Caco-2 (cell line): ENCODE measurements around the gene ZNF491. TPM values are rescaled to one million over a fixed set of nuclear protein-coding genes. Genes with fewer than 3 reads are reported as not detected.

ENCODE experiments used
- BruUV-seq: library from RNA; stranded (reverse); fragments of 400-500 nt; replicated peaks from 2 replicates; lab custom pipeline; 2021; lab: Mats Ljungman, UMichigan
- CTCF ChIA-PET: fragments of 300-600 bp; sonication (Branson Sonifier 250); formaldehyde crosslinking; loops from one replicate; lab custom pipeline; 2022; ENCODE audit warnings: antibody characterized with exemption; lab: Charles Lee
- POLR2A ChIA-PET: fragments of 300-600 bp; sonication (Branson Sonifier 250); formaldehyde crosslinking; loops from one replicate; lab custom pipeline; 2022; ENCODE audit warnings: antibody characterized with exemption; lab: Charles Lee
- DNase-seq, 2 experiments: peaks; one replicate each; pipeline versions ENCODE4 v3.0.0 to v3.0.0-alpha.2; 2020 to 2022
- H3K27me3 ChIP-seq: replicated peaks from 2 replicates; pipeline ENCODE4 v1.6.0; 2011; ENCODE audit warnings: low read length; ENCODE audit not compliant: control insufficient read depth, insufficient read depth
- H3K36me3 ChIP-seq: 2 replicates; pipeline ENCODE4 v1.5.1; 2011; ENCODE audit warnings: low read length; ENCODE audit not compliant: control insufficient read depth, insufficient read depth
- H3K4me1 ChIP-seq: fragments of 250-450 bp; sonication (Bioruptor Pico); 2 replicates; pipeline ENCODE4 v1.5.1; 2020; ENCODE audit warnings: mild to moderate bottlenecking
- H3K4me3 ChIP-seq: 2 replicates; pipeline ENCODE4 v1.5.1; 2011; ENCODE audit warnings: low read depth, mild to moderate bottlenecking, control low read depth, low read length
- H3K9me3 ChIP-seq: fragments of 250-450 bp; sonication (Bioruptor Pico); 2 replicates; pipeline ENCODE4 v1.5.1; 2020; ENCODE audit warnings: mild to moderate bottlenecking, moderate library complexity
- H3K27ac Mint-ChIP-seq: one replicate; pipeline ENCODE4 v1.8.0; 2022; ENCODE audit warnings: mixed read lengths; ENCODE audit not compliant: unreplicated experiment
- H3K27me3 Mint-ChIP-seq: one replicate; pipeline ENCODE4 v1.8.0; 2022; ENCODE audit warnings: mixed read lengths; ENCODE audit not compliant: insufficient read depth, unreplicated experiment
- H3K36me3 Mint-ChIP-seq: one replicate; pipeline ENCODE4 v1.8.0; 2022; ENCODE audit warnings: mild to moderate bottlenecking, mixed read lengths; ENCODE audit not compliant: insufficient read depth, unreplicated experiment
- H3K4me1 Mint-ChIP-seq: one replicate; pipeline ENCODE4 v1.8.0; 2022; ENCODE audit warnings: low read depth, mixed read lengths; ENCODE audit not compliant: unreplicated experiment
- H3K4me3 Mint-ChIP-seq: one replicate; pipeline ENCODE4 v1.8.0; 2022; ENCODE audit warnings: mild to moderate bottlenecking, moderate library complexity, mixed read lengths; ENCODE audit not compliant: unreplicated experiment
- H3K9me3 Mint-ChIP-seq: one replicate; pipeline ENCODE4 v1.8.0; 2022; ENCODE audit warnings: mixed read lengths; ENCODE audit not compliant: unreplicated experiment
- intact Hi-C: fragments of 100-400 bp; cut with micrococcal nuclease; formaldehyde crosslinking; loops from one replicate; pipeline ENCODE4 v1.10.0; 2022; ENCODE audit not compliant: unreplicated experiment
- total RNA-seq: library from RNA; stranded (reverse); gene quantifications from 2 replicates; pipeline ENCODE4 v1.2.3, GENCODE V29; 2022
- TF ChIP-seq, protein P1 (sequence below), 2 experiments: fragments of 200-600 bp in 1 of 2; IDR thresholded peaks; 1 replicate in 1 of 2; 2 replicates in 1 of 2; pipeline versions ENCODE4 v1.5.1 to v1.8.0; 2011 to 2022; ENCODE audit warnings: antibody characterized with exemption in 1 of 2, control low read depth in 1 of 2, inconsistent platforms in 1 of 2, low read depth in 1 of 2, low read length in 1 of 2, mild to moderate bottlenecking in 1 of 2, moderate library complexity in 1 of 2; ENCODE audit not compliant: insufficient read depth in 1 of 2, severe bottlenecking in 1 of 2, unreplicated experiment in 1 of 2

The ZNF491 gene
- total RNA-seq, 1 experiment from 2014 or later = 0.20 TPM

DNA sequence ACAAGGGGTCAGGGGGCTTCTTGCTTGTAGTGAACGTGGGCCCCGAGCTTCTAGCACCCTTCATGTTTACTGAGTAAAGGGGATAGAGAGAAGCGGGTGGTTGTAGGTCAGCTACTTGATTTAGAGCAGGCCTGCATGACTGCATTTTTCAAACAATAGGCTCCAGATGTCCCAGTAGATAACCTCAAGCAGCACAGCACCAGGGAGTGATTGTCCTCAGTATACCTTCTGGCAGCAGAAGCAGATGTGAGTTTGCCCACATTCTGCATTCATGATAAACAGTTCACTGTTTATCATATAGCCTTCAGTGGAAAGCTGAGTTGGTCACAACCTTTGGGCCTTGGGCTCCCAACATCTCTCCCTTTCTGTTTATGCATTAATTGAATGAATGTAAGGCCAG lies 55.0 kb downstream of the ZNF491 start:
- Mint-ChIP-seq H3K36me3 (peaks cover 12% of the 10 kb centered on the region), H3K4me1 (peaks cover 14% of the 10 kb centered on the region), H3K27ac (no peak overlapping the region), H3K9me3 (peaks cover 19% of the 10 kb centered on the region), H3K4me3 (no peak overlapping the region), H3K27me3 (no peaks in the 10 kb centered on the region)
- CTCF ChIA-PET = no interaction called here
- Histone ChIP-seq H3K9me3 (0 out of 2 replicates have a peak, but pooled peaks cover 2% of the 10 kb centered on the region), H3K4me3 (no peak overlapping the region), H3K27me3 (no peaks in the 10 kb centered on the region), H3K4me1 (no peaks in the 10 kb centered on the region), H3K36me3 (no peaks in the 10 kb centered on the region)
- BruUV-seq = no TSS peak
- intact Hi-C loops = no loop called here
- POLR2A ChIA-PET = no interaction called here
- no peak for DNase-seq
- TF ChIP-seq, protein P1, sequence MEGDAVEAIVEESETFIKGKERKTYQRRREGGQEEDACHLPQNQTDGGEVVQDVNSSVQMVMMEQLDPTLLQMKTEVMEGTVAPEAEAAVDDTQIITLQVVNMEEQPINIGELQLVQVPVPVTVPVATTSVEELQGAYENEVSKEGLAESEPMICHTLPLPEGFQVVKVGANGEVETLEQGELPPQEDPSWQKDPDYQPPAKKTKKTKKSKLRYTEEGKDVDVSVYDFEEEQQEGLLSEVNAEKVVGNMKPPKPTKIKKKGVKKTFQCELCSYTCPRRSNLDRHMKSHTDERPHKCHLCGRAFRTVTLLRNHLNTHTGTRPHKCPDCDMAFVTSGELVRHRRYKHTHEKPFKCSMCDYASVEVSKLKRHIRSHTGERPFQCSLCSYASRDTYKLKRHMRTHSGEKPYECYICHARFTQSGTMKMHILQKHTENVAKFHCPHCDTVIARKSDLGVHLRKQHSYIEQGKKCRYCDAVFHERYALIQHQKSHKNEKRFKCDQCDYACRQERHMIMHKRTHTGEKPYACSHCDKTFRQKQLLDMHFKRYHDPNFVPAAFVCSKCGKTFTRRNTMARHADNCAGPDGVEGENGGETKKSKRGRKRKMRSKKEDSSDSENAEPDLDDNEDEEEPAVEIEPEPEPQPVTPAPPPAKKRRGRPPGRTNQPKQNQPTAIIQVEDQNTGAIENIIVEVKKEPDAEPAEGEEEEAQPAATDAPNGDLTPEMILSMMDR (IDR thresholded peaks at IDR 0.05; ENCODE audit: insufficient read depth in 1 of 2, low read depth in 1 of 2, low read length in 1 of 2, severe bottlenecking in 1 of 2, unreplicated experiment in 1 of 2) = no peak

DNA sequence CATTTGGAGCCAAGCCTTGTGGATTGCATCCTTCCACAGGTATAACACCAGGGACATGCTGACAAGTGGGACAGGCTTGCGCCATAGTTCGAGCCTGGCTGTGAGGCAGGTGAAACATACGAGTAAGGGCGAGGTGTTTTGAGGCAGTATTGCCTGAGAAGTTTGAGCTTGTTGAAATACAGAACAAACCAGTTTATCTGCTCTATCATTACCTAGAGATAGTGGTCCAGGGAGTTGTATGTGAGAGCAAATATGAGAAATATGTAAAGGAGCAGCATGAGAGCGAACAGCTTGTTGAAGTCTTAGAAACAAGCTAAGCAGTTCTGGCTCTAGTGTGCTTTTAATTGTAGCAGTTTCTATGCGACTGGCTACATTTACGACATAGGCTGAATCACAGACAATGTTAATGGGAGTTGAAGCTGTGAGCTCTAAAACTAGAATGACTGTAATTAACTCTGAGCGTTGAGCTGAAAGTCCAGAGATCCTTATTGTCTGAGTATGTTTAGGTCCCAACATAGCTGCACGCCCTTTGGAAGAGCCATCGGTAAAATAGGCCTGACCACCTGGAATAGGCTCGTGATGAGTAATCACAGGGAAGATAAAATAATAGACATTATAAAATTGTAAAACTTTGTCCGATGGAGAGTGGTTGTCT lies 58.4 kb downstream of the ZNF491 start:
- H3K36me3 Mint-ChIP-seq = peaks cover 7% of the 10 kb centered on the region
- peaks cover 40% of the 10 kb centered on the region for H3K9me3 Mint-ChIP-seq
- H3K27me3 Mint-ChIP-seq = no peaks in the 10 kb centered on the region
- ChIA-PET CTCF (interaction anchor here (0.6 to 1.6 kb wide), 3 partner anchors 45 to 59 kb away, joined by 3 to 8 read pairs (median 6); partner anchors contain the start of gene ZNF491), POLR2A (interaction anchor here (0.5 kb wide), 1 partner anchor 433 kb away, joined by 13 read pairs; no protein-coding TSS in a partner anchor)
- TF ChIP-seq, protein P1 (IDR thresholded peaks at IDR 0.05; ENCODE audit: insufficient read depth in 1 of 2, low read depth in 1 of 2, low read length in 1 of 2, severe bottlenecking in 1 of 2, unreplicated experiment in 1 of 2) = no peak
- Histone ChIP-seq H3K9me3 (no peaks in the 10 kb centered on the region), H3K4me1 (no peaks in the 10 kb centered on the region), H3K27me3 (no peaks in the 10 kb centered on the region), H3K4me3 (no peak overlapping the region), H3K36me3 (no peaks in the 10 kb centered on the region)
- DNase-seq = peak; percentile 36 to 45
- no peak overlapping the region for H3K4me3 Mint-ChIP-seq
- peaks cover 14% of the 10 kb centered on the region for H3K4me1 Mint-ChIP-seq
- intact Hi-C loops = no loop called here
- BruUV-seq = no TSS peak
- no peak overlapping the region for H3K27ac Mint-ChIP-seq

Other genes with a start within 250 kb of the ZNF491 start
- gene ELOF1, start 239.3 kb upstream of the ZNF491 start, total RNA-seq = 48.5 and 49.4 TPM in 2 replicates
- gene ACP5, start 220.9 kb upstream of the ZNF491 start, total RNA-seq = 0.48 TPM in 1 of 2 replicates, not detected in the other
- gene ZNF627, start 201.0 kb upstream of the ZNF491 start, total RNA-seq = 8.1 and 9.0 TPM in 2 replicates
- gene ZNF823, start 59.6 kb upstream of the ZNF491 start, total RNA-seq = 11.9 and 12.1 TPM in 2 replicates
- gene ZNF441, start 31.5 kb upstream of the ZNF491 start, total RNA-seq = 3.2 and 4.4 TPM in 2 replicates
- 12.5 and 13.4 TPM in 2 replicates for gene ZNF440, start 15.8 kb downstream of the ZNF491 start, total RNA-seq
- 2.3 and 3.1 TPM in 2 replicates for gene ZNF439, start 50.2 kb downstream of the ZNF491 start, total RNA-seq
- gene ZNF69, start 89.3 kb downstream of the ZNF491 start, total RNA-seq = 6.4 and 7.5 TPM in 2 replicates
- gene ZNF700, start 126.6 kb downstream of the ZNF491 start, total RNA-seq = 8.5 and 9.7 TPM in 2 replicates
- 0.84 and 2.7 TPM in 2 replicates for gene ZNF763, start 166.5 kb downstream of the ZNF491 start, total RNA-seq
- gene ZNF433, start 237.2 kb downstream of the ZNF491 start, total RNA-seq = 0.75 and 1.3 TPM in 2 replicates